HEK293T (cell line): ENCODE results near the gene VCP.

ENCODE experiments used
- ARNT ChIP-seq: fragments of 450-650 bp; IDR thresholded peaks from 2 replicates; pipeline ENCODE4 v1.6.1; 2017; ENCODE audit warnings: mild to moderate bottlenecking
- BHLHE40 ChIP-seq: fragments of 450-650 bp; IDR thresholded peaks from 2 replicates; pipeline ENCODE4 v1.6.1; 2016; ENCODE audit warnings: mild to moderate bottlenecking, moderate library complexity, borderline replicate concordance
- CTBP1 ChIP-seq: fragments of 450-650 bp; IDR thresholded peaks from 2 replicates; pipeline ENCODE4 v1.6.1; 2016; ENCODE audit warnings: borderline replicate concordance
- ELF4 ChIP-seq: fragments of 450-650 bp; IDR thresholded peaks from 2 replicates; pipeline ENCODE4 v1.6.1; 2017; ENCODE audit warnings: antibody characterized with exemption
- FOXK2 ChIP-seq: fragments of 450-650 bp; IDR thresholded peaks from 2 replicates; pipeline ENCODE4 v1.6.1; 2016; ENCODE audit warnings: mild to moderate bottlenecking
- FOXM1 ChIP-seq: fragments of 450-650 bp; IDR thresholded peaks from 2 replicates; pipeline ENCODE4 v1.6.1; 2017; ENCODE audit warnings: mild to moderate bottlenecking, borderline replicate concordance
- HDGF ChIP-seq: fragments of 450-650 bp; IDR thresholded peaks from 2 replicates; pipeline ENCODE4 v1.6.1; 2017; ENCODE audit warnings: antibody characterized with exemption, borderline replicate concordance
- L3MBTL2 ChIP-seq: fragments of 450-650 bp; conservative IDR thresholded peaks from 2 replicates; pipeline ENCODE4 v1.6.1; 2016; ENCODE audit warnings: mild to moderate bottlenecking
- NFRKB ChIP-seq: fragments of 450-650 bp; IDR thresholded peaks from 2 replicates; pipeline ENCODE4 v1.6.1; 2016; ENCODE audit warnings: mild to moderate bottlenecking, moderate library complexity
- SP1 ChIP-seq: fragments of 450-650 bp; IDR thresholded peaks from 2 replicates; pipeline ENCODE4 v1.6.1; 2017
- SUZ12 ChIP-seq: fragments of 450-650 bp; IDR thresholded peaks from 2 replicates; pipeline ENCODE4 v1.6.1; 2016; ENCODE audit warnings: mild to moderate bottlenecking
- TARDBP ChIP-seq: fragments of 450-650 bp; IDR thresholded peaks from 2 replicates; pipeline ENCODE4 v1.6.1; 2016
- ZNF384 ChIP-seq: fragments of 450-650 bp; IDR thresholded peaks from 2 replicates; pipeline ENCODE4 v1.6.1; 2016
- TF ChIP-seq, protein P1 (sequence below): fragments of 450-650 bp; IDR thresholded peaks from 2 replicates; pipeline ENCODE4 v1.6.1; 2016

DNA sequence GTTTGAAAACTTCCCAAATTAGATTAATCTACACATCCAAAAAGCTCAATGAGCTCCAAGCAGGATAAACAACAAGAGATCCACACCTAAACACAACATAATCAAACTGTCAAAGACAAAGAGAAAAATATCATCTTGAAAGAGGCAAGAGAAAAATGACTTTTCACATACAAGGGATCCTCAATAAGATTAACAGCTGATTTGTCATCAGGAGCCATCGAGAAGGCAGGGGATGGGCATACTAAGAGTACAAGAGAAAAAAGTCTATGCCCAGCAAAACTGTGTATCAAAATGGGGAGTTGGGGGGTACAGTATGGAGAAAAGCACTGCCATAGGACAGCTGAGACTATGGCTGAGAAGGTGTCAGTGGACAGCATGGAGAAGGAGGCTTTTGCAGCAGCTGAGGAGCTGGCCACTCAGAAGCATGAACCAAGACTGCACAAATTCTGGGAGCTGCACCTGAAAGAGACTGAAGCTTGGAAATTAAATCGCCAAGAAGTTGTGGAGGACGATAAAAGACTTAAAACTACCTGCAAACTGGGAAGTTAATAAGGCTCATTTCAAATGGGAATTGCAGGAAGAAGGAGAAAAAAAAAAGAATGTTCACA lies 62.0 kb downstream of the VCP start:
- TF ChIP-seq SP1 (no peak), TARDBP (no peak), SUZ12 (no peak), BHLHE40 (no peak), ELF4 (no peak), ARNT (no peak), CTBP1 (no peak), FOXM1 (no peak), HDGF (no peak), L3MBTL2 (no peak), NFRKB (no peak), FOXK2 (no peak), ZNF384 (no peak)
- TF ChIP-seq, protein P1, sequence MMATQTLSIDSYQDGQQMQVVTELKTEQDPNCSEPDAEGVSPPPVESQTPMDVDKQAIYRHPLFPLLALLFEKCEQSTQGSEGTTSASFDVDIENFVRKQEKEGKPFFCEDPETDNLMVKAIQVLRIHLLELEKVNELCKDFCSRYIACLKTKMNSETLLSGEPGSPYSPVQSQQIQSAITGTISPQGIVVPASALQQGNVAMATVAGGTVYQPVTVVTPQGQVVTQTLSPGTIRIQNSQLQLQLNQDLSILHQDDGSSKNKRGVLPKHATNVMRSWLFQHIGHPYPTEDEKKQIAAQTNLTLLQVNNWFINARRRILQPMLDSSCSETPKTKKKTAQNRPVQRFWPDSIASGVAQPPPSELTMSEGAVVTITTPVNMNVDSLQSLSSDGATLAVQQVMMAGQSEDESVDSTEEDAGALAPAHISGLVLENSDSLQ, result no peak
